SH-SY5Y (cell line): Measurements from ENCODE around the gene ACOXL.

ENCODE experiments used
- GATA2 ChIP-seq: IDR thresholded peaks from 2 replicates; pipeline ENCODE4 v1.6.1; 2011; ENCODE audit warnings: mild to moderate bottlenecking, low read depth, low read length
- GATA3 ChIP-seq: IDR thresholded peaks from 2 replicates; pipeline ENCODE4 v1.6.1; 2011; ENCODE audit warnings: low read depth, mild to moderate bottlenecking, low read length, moderate library complexity

The ACOXL gene

GRCh38 chr2:110717734-110718133 is 14.6 kb upstream of the ACOXL start:
- no peak for TF ChIP-seq GATA2

GRCh38 chr2:110718382-110718781 is 14.0 kb upstream of the ACOXL start:
- no peak for TF ChIP-seq GATA3
- TF ChIP-seq GATA2 = no peak

GRCh38 chr2:110718990-110719389 is 13.4 kb upstream of the ACOXL start:
- no peak for TF ChIP-seq GATA2
- TF ChIP-seq GATA3 = no peak

- TF ChIP-seq GATA3 = no peak
- TF ChIP-seq GATA2 = no peak
Measured at GRCh38 chr2:110720547-110720946, 11.8 kb upstream of the ACOXL start.

GRCh38 chr2:110724820-110725219 is 7.6 kb upstream of the ACOXL start:
- TF ChIP-seq GATA2 = no peak
- TF ChIP-seq GATA3 = no peak

GRCh38 chr2:110725370-110725769 is 7.0 kb upstream of the ACOXL start:
- no peak for TF ChIP-seq GATA3
- TF ChIP-seq GATA2 = no peak

- TF ChIP-seq GATA2 (no peak), GATA3 (no peak)
Measured at GRCh38 chr2:110725859-110726258, 6.5 kb upstream of the ACOXL start.

GRCh38 chr2:110726285-110726684 is 6.1 kb upstream of the ACOXL start:
- no peak for TF ChIP-seq GATA2
- no peak for TF ChIP-seq GATA3

- TF ChIP-seq GATA2 (no peak), GATA3 (no peak)
Measured at GRCh38 chr2:110727923-110728322, 4.5 kb upstream of the ACOXL start.

GRCh38 chr2:110729106-110729505 is 3.3 kb upstream of the ACOXL start:
- TF ChIP-seq GATA2 (no peak), GATA3 (no peak)

- TF ChIP-seq GATA2 (no peak), GATA3 (no peak)
Measured at GRCh38 chr2:110731064-110731463, 1.3 kb upstream of the ACOXL start.

GRCh38 chr2:110735366-110735765 is 3.0 kb downstream of the ACOXL start:
- no peak for TF ChIP-seq GATA2
- TF ChIP-seq GATA3 = no peak

- TF ChIP-seq GATA2 (no peak), GATA3 (no peak)
Measured at GRCh38 chr2:110737783-110738182, 5.4 kb downstream of the ACOXL start.

- TF ChIP-seq GATA2 (no peak), GATA3 (no peak)
Measured at GRCh38 chr2:110740747-110741349, 8.5 kb downstream of the ACOXL start.

- TF ChIP-seq GATA2 (no peak), GATA3 (no peak)
Measured at GRCh38 chr2:110741491-110741980, 9.2 kb downstream of the ACOXL start.

- TF ChIP-seq GATA2 = no peak
- TF ChIP-seq GATA3 = no peak
Measured at GRCh38 chr2:110742412-110742811, 10.0 kb downstream of the ACOXL start.

- no peak for TF ChIP-seq GATA2
- no peak for TF ChIP-seq GATA3
Measured at GRCh38 chr2:110743600-110743999, 11.2 kb downstream of the ACOXL start.
